GM12891 (cell line): ENCODE measurements around the gene RASGRF1.

Experiments
- DNase-seq: peaks from one replicate; pipeline ENCODE4 v3.0.0; 2011; ENCODE audit warnings: low spot score; ENCODE audit not compliant: insufficient read length
- FAIRE-seq: peaks from 2 replicates; lab custom pipeline; 2011; peaks lifted over from hg19 to GRCh38; lab: Jason Lieb, UNC
- PAX5 ChIP-seq: IDR thresholded peaks from 2 replicates; pipeline ENCODE4 v1.6.1; 2011; ENCODE audit warnings: low read length, moderate library complexity, mild to moderate bottlenecking; ENCODE audit not compliant: insufficient read depth, severe bottlenecking
- POLR2A ChIP-seq: IDR thresholded peaks from 2 replicates; pipeline ENCODE4 v1.6.1; 2011; ENCODE audit warnings: low read depth, low read length, control low read depth
- POLR2AphosphoS5 ChIP-seq: IDR thresholded peaks from 2 replicates; pipeline ENCODE4 v1.6.1; 2011; ENCODE audit warnings: low read depth, low read length, control low read depth
- POU2F2 ChIP-seq: IDR thresholded peaks from 2 replicates; pipeline ENCODE4 v1.6.1; 2011; ENCODE audit warnings: low read depth, mild to moderate bottlenecking, control low read depth, low read length, moderate library complexity
- SPI1 ChIP-seq: IDR thresholded peaks from 2 replicates; pipeline ENCODE4 v1.6.1; 2011; ENCODE audit warnings: low read depth, low read length, control low read depth
- TAF1 ChIP-seq: IDR thresholded peaks from 2 replicates; pipeline ENCODE4 v1.6.1; 2011; ENCODE audit warnings: low read depth, low read length, control low read depth

RASGRF1 gene

DNA sequence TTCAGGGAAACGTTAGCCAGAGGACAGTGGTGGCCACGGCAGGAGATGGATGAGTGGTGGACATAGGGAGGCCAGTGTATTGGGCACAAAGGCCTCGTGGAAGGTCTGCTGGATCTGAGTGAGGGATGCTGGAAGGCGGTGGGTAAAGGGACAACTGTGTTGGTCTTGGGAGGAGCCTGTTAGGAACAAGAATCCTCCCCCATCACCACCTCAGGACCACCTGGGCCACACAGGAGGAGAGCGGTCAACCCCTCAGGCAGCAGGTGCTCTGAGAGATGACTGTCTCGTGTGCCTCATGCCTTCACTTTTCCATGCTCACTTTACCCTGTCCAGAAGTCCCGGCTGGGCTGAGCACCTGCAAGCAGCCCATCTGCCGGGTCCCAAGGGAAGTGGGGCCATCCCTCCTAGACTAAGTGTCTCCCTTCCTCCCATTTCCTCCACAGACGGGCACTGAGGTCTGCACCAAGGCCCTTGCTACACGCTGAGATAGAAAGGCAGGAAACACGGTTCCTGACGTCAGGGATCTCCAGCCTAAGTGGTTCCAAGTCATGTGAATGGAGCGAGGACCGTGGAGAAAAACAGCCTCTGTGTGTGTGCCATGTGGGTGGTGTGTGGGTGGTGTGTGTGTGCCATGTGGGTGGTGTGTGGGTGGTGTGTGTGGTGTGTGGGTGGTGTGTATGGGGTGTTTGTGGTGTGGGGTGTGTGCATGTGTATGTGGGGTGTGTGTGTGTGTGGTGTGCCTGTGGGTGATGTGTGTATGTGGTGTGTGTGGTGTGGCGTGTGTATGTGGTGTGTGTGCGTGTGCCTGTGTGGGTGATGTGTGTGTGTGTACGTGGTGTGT is 97.9 kb downstream of the RASGRF1 start:
- TF ChIP-seq POLR2A, result no peak
- 0 out of 2 replicates have a peak, but pooled peaks have one; percentile 12 for TF ChIP-seq POU2F2
- no peak for TF ChIP-seq SPI1
- TF ChIP-seq TAF1, result no peak
- no peak for TF ChIP-seq POLR2AphosphoS5
- DNase-seq (no peak), FAIRE-seq (peak; percentile 96)

DNA sequence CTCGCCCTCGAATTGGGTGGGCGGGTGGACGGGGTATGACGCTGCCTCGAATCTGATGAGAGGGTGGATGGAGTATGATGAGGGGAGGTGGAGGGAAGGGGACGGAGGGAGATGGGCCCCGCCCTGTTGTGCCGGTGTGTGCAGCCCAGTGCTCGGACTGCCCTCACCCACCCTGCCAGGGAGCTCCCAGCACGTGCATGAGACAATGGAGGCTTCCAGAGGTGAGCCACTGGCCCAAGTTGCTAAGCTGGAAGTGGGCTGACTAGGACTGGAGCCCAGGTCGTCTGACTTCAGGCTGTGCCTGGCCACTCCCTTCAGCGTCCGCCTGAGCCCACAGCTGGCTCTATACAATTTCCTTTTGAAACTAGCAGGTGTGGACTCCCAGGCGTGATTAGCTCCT is 98.7 kb downstream of the RASGRF1 start:
- no peak for FAIRE-seq
- TF ChIP-seq POU2F2 (no peak), SPI1 (no peak), TAF1 (no peak), POLR2A (no peak), PAX5 (no peak), POLR2AphosphoS5 (no peak)

DNA sequence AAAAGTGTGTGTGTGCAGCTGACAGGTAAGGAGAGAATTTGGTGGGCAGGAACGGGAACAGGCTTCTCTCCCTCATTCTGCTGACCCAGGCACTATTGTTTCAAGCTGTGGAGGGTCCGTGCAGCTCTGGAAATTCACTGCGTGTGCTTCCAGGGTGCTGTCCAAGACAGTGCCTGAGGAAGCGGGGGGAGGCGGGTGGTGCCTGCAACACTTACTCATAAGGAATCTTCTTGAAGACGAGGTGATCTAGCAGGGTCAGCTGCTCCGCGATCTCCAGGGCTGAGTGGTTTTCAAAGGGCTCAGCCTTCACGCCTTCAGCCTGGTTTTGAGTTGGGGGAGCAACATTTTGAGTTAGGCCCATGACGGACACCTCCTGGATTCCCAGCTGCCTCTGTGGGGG is 99.1 kb downstream of the RASGRF1 start:
- no peak for TF ChIP-seq POLR2A
- TF ChIP-seq SPI1, result no peak
- no peak for TF ChIP-seq TAF1
- TF ChIP-seq POU2F2, result no peak
- TF ChIP-seq PAX5, result no peak
- no peak for TF ChIP-seq POLR2AphosphoS5
- no peak for FAIRE-seq
- DNase-seq, result no peak

More for the DNA sequence above, 98.7 kb downstream of the RASGRF1 start:
- no peak for DNase-seq

DNA sequence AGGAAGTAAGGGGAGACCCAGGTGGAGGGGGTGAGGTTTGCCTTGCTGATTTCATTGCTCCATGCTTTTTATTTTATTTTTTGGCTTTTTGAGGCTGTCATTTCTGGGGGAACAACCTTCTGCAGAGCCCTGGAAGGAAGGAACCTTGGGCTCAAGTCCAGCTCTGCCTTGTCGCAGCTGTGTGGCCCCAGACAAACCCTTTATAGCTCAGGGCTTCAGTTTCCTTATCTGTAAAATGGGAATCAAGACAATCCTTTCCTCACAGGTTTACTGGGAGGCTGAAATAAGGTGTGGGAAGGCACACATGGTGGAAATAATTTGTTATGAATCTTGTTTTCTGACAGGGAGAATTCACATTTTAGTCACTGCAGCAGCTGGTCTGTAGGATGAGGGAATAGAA is 100.3 kb downstream of the RASGRF1 start:
- DNase-seq (no peak), FAIRE-seq (no peak)
- TF ChIP-seq POU2F2 (no peak), POLR2A (no peak), POLR2AphosphoS5 (no peak), SPI1 (no peak), PAX5 (no peak), TAF1 (no peak)

DNA sequence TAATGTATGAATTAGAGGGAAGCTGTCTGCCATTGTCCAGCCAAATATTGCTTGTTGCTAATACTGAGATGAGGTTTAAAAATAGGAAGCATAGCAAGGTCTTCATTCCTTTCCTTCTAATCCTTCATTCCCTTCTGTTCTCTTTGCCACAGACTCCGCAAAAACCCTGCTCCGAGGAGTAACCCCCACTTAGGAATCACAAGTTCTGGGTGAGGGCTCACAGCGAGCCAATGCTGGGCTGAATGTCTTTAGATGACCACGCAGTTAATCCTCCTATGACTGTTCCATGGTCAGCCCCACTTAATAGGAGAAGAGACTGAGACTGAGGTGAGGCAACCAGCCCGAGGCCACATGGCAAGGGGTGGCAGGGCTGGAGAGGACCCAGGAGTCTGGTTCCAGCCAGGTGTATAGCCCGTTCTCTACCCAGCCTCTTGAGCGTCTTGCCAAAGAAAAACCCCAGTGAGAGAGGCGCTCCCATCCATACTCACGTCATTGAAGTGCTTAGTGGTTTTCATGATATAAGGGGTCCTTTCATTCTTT is 100.8 kb downstream of the RASGRF1 start:
- TF ChIP-seq POU2F2, result no peak
- TF ChIP-seq SPI1, result no peak
- DNase-seq (no peak), FAIRE-seq (no peak)

DNA sequence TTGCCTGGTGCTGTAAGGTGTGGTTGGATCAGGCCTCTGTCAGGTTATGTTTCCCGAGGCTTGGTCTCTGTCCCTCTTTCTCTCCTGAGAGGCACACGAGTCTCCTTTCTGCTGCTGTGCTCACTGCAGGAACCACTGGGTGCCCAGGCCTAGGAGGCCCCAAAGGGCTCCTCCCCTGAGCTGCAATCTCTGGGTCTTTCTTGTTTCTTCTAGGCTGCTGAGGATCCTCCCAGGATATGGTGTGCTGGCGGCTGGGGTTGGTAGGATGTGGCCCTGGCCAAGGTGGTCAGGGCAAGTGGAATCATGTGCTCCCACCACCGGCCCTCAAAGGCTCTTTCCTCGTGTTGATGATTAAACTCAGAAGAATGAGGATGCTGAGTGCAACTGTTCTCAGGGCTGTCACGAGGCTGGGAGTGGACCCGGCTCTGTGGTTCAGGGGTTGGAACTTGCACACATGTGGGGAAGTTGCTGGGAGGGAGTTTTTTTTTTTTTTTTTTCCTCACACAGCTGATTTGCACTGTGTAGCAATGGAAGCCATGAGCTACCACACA is 102.1 kb downstream of the RASGRF1 start:
- DNase-seq (no peak), FAIRE-seq (no peak)
- TF ChIP-seq POLR2AphosphoS5 (no peak), SPI1 (no peak), PAX5 (no peak), POLR2A (no peak), TAF1 (no peak), POU2F2 (no peak)

DNA sequence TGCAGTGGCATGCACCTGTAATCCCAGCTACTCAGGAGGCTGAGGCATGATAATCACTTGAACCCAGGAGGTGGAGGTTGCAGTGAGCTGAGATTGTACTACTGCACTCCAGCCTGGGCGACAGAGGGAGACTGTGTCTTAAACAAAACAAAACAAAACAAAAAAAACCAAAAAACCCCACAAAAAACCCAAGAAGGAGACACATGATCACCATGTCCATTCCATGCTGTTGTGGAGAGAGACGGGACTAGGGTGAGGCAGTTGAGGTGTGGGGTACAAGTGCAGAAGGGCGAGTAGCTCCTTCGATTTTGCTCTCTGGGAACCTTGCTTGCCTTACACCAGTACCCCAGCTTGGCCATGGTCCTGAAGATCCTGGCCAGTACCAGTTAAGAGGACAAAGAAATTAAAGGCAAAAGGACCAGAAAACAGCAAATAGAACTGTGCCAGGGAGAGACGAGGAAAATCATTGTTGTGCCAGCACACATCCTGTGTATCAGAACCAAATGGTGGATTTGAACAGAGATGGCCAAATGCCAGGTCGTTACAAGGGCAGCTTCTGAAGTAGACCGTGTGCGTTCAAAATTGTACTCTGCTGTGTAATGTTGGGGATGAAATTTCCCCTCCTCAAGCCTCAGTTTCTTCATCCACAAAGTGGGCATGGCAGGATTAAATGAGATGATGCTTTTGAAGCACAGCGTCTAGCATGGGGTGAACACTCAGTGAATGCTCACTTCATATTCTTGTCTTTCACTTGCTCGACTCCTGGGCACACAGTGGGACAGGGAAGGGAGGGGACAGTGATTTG is 102.8 kb downstream of the RASGRF1 start:
- DNase-seq, result no peak
- no peak for FAIRE-seq
- no peak for TF ChIP-seq POU2F2
- TF ChIP-seq SPI1, result no peak
- no peak for TF ChIP-seq TAF1
- no peak for TF ChIP-seq PAX5
- no peak for TF ChIP-seq POLR2A

DNA sequence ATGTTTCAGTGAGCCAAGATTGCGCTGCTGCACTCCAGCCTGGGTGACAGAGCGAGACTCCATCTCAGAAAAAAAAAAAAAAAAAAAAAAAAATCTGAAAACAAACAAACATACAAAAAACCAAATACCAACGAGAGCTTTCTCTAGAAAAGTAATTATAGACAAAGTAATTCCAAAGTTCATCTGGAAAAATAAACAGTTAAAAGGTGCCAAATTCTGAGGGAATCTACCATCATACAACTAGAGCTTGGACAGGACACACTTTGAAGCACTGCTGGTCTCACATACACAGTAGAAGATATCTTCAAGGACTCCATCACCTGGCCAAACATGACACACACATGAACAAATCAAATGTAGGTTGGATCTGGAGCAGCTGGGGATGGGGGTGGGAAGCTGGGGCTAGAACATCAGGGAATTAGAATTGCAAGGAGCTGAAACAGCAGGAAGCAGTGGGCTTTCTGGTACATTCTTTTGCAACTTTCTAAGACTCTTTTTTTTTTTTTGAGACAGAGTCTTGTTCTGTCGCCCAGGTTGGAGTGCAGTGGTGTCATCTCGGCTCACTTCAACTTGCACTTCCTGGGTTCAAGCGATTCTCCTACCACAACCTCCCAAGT is 104.6 kb downstream of the RASGRF1 start:
- TF ChIP-seq SPI1, result no peak
- TF ChIP-seq POLR2A, result no peak
- no peak for TF ChIP-seq TAF1
- no peak for TF ChIP-seq POLR2AphosphoS5
- no peak for TF ChIP-seq POU2F2
- TF ChIP-seq PAX5, result no peak
- no peak for FAIRE-seq
- DNase-seq, result no peak

DNA sequence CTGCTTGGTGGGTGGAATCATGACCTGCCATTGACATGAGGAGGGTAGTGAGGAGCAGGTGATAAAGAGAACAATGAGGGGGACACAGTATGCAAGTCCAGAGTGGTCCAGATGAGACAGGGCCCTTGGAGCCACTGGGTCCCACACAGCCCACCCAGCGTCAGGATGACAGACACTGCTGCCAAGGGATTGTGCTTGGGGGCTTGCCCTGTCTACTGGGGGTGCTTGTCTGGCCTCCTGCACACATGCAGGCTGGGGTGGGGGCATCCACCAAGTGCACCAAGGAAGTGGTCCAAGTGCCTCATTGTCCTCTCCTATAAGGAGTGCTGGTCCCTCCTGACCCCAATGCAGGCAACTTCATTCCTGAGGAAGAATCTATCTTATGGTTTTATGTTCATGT is 106.5 kb downstream of the RASGRF1 start:
- no peak for TF ChIP-seq POLR2AphosphoS5
- no peak for TF ChIP-seq TAF1
- no peak for TF ChIP-seq POLR2A
- TF ChIP-seq PAX5, result no peak
- TF ChIP-seq POU2F2, result no peak
- DNase-seq (no peak), FAIRE-seq (no peak)
